Osteoblast (primary cell): ENCODE measurements around the gene AFF1. TPM values are rescaled to one million over a fixed set of nuclear protein-coding genes. Genes with fewer than 3 reads are reported as not detected.
A peak's percentile ranks its signal among the peaks of the same experiment; 100 is the strongest.

Source experiments
- DNase-seq: peaks from one replicate; pipeline ENCODE4 v3.0.0; 2011; ENCODE audit warnings: low spot score, mixed read lengths; ENCODE audit not compliant: insufficient read length; ENCODE audit errors: missing footprints
- H2AFZ ChIP-seq: 2 replicates; pipeline ENCODE4 v1.6.0; 2011; ENCODE audit warnings: mild to moderate bottlenecking, low read length
- H3K27ac ChIP-seq: 2 replicates; pipeline ENCODE4 v1.5.1; 2011; ENCODE audit warnings: mild to moderate bottlenecking, low read depth, low read length, moderate library complexity
- H3K27me3 ChIP-seq: 2 replicates; pipeline ENCODE4 v1.6.0; 2012; ENCODE audit warnings: mild to moderate bottlenecking, control low read depth, inconsistent platforms, low read length, moderate library complexity; ENCODE audit not compliant: insufficient read depth
- H3K36me3 ChIP-seq: 2 replicates; pipeline ENCODE4 v1.5.1; 2011; ENCODE audit warnings: mild to moderate bottlenecking, low read length, control low read depth, moderate library complexity; ENCODE audit not compliant: insufficient read depth
- H3K4me1 ChIP-seq: 2 replicates; pipeline ENCODE4 v1.5.1; 2011; ENCODE audit warnings: mild to moderate bottlenecking, low read length, control low read depth, moderate library complexity; ENCODE audit not compliant: insufficient read depth
- H3K4me2 ChIP-seq: 2 replicates; pipeline ENCODE4 v1.6.0; 2011; ENCODE audit warnings: mild to moderate bottlenecking, low read length; ENCODE audit not compliant: insufficient read depth
- H3K4me3 ChIP-seq: fragments of 200-600 bp; sonication (generic); 3 replicates; pipeline ENCODE4 v1.5.1; 2012; ENCODE audit warnings: mild to moderate bottlenecking, low read length, inconsistent platforms; ENCODE audit not compliant: insufficient read depth
- H3K79me2 ChIP-seq: 2 replicates; pipeline ENCODE4 v1.6.0; 2012; ENCODE audit warnings: mild to moderate bottlenecking, low read length, control low read depth, inconsistent platforms; ENCODE audit not compliant: insufficient read depth
- H3K9me3 ChIP-seq: 2 replicates; pipeline ENCODE4 v1.5.1; 2011; ENCODE audit warnings: low read depth, low read length, control low read depth
- H4K20me1 ChIP-seq: 2 replicates; pipeline ENCODE4 v1.6.0; 2012; ENCODE audit warnings: mild to moderate bottlenecking, low read length, control low read depth; ENCODE audit not compliant: insufficient read depth
- total RNA-seq: library from RNA; depleted of rRNA; stranded (reverse); fragments of >200 nt; gene quantifications from 2 replicates; pipeline ENCODE4 v1.2.3, GENCODE V29; 2012
- TF ChIP-seq, protein P1 (sequence below): IDR thresholded peaks from 2 replicates; pipeline ENCODE4 v1.5.1; 2011; ENCODE audit warnings: mild to moderate bottlenecking, low read depth, low read length, moderate library complexity; ENCODE audit errors: extremely low read depth

AFF1 gene
- total RNA-seq, 1 donor = 19.5 TPM

DNA sequence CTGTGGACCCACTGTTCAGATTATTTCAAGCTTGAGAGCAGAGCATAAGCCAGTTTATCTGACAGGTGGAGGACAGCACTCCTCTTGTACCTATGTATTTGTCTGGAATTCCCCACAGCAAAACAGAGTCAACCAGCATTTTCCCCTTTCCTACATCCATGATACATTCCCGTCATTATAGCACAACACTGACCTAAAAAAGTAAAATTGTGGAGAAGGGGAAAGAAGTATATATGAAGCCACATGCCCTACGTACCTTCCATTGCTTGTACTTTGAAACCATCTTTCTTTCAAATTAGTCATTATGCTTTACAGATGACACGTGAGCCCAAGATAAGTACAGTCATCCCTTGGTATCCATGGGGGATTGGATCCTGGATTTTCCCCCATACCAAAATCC, 212.3 kb downstream of the AFF1 start:
- H3K79me2 ChIP-seq = no peaks in the 10 kb centered on the region

DNA sequence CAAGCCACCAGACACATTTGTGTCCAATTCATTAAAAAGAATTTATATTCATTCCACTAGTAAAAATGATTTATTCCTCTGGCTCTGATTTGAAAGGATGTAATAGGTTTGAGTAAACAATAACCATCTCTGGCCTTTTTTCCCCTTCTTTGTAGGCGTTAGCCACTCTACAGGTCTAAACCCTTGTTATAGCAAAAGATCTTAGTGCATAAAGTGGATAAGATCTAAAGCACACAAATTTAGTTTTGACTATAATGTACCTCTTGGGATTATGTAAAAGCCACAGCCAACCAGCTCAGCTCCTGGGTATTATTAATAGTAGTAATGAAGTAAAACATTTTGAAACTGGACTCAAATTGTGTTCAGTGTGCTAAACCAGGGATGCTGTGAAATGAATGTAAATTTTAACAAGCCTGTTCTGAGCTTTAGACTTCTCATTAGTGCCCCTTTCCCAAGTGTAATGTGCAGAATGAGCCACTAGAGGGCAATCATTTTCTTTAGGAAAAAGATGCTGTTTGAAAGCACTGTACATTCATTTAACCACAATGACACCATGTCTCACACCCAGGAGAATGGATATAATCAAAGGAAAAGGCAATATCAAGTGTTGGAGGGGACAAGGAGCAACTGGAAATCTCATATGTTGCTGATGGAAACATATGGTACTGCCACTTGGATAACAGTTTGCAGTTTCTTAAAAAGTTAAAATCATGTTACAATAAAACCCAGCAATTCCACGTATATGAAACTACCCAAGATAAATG, 215.9 kb downstream of the AFF1 start:
- Histone ChIP-seq H4K20me1 (no peaks in the 10 kb centered on the region), H3K27me3 (no peaks in the 10 kb centered on the region), H3K27ac (no peak overlapping the region), H3K9me3 (no peaks in the 10 kb centered on the region), H3K79me2 (no peaks in the 10 kb centered on the region), H3K4me3 (no peak overlapping the region), H3K4me2 (no peak overlapping the region), H2AFZ (no peak overlapping the region), H3K4me1 (no peaks in the 10 kb centered on the region), H3K36me3 (no peaks in the 10 kb centered on the region)
- TF ChIP-seq, protein P1, sequence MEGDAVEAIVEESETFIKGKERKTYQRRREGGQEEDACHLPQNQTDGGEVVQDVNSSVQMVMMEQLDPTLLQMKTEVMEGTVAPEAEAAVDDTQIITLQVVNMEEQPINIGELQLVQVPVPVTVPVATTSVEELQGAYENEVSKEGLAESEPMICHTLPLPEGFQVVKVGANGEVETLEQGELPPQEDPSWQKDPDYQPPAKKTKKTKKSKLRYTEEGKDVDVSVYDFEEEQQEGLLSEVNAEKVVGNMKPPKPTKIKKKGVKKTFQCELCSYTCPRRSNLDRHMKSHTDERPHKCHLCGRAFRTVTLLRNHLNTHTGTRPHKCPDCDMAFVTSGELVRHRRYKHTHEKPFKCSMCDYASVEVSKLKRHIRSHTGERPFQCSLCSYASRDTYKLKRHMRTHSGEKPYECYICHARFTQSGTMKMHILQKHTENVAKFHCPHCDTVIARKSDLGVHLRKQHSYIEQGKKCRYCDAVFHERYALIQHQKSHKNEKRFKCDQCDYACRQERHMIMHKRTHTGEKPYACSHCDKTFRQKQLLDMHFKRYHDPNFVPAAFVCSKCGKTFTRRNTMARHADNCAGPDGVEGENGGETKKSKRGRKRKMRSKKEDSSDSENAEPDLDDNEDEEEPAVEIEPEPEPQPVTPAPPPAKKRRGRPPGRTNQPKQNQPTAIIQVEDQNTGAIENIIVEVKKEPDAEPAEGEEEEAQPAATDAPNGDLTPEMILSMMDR = peak; percentile 79
- peak; percentile 57 for DNase-seq

More for the DNA sequence above, 212.3 kb downstream of the AFF1 start:
- Histone ChIP-seq H3K9me3 (no peaks in the 10 kb centered on the region), H3K27me3 (no peaks in the 10 kb centered on the region), H3K4me1 (no peaks in the 10 kb centered on the region), H3K27ac (no peak overlapping the region), H2AFZ (no peak overlapping the region), H3K4me3 (no peak overlapping the region), H3K36me3 (no peaks in the 10 kb centered on the region), H3K4me2 (no peak overlapping the region), H4K20me1 (no peaks in the 10 kb centered on the region)
- DNase-seq = no peak
- TF ChIP-seq, protein P1 = no peak

DNA sequence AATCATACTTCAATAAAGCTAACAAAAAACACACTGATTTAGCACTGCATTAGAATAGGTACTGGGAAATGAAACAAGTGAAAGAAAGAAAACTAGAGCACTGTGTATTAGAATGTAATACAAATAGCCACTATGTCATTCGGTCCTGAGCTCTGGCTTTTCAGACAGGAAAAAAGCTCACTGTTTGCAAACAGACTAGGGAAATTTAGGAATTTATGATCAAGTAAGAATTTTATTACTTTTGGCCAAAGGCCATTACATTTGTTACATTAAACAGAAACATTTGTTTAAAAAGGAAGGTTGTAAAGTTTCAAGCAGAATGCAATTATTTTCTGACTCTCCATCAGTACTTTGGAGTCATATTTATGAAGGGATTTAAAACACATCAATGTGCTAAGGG, 216.9 kb downstream of the AFF1 start:
- Histone ChIP-seq H2AFZ (no peak overlapping the region), H3K9me3 (no peaks in the 10 kb centered on the region), H3K36me3 (no peaks in the 10 kb centered on the region), H3K79me2 (no peaks in the 10 kb centered on the region), H3K4me3 (no peak overlapping the region), H3K27ac (no peak overlapping the region), H4K20me1 (no peaks in the 10 kb centered on the region), H3K4me1 (no peaks in the 10 kb centered on the region), H3K4me2 (no peak overlapping the region), H3K27me3 (no peaks in the 10 kb centered on the region)
- TF ChIP-seq, protein P1 = no peak
- no peak for DNase-seq

DNA sequence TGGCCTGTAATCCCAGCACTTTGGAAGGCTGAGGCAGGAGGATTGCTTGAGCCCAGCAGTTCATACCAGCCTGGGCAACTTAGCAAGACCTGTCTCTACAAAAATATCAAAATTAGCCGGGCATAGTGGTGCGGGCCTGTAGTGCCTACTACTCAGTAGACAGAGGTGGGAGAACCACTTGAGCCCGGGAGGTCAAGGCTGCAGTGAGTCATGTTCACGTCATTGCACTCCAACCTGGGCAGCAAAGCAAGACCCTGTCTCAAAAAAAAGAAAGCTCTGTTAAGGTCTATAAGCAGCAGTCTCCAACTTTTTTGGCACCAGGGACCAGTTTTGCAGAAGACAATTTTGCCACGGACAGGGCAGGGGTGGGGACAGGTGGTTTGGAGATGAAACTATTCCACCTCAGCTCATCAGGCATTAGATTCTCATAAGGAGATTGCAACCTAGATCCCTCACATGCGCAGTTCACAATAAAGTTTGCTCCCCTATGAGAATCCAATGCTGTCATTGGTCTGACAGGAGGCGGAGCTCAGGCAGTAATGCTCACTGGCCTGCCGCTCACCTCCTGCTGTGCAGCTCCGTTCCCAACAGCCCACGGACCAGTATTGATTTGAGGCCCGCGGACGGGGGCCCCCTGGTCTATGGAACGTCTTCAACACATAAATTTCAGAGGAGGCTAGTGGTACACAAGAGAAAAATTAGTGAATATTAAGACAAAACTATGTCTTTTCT, 217.7 kb downstream of the AFF1 start:
- no peak for DNase-seq
- Histone ChIP-seq H3K36me3 (no peaks in the 10 kb centered on the region), H3K4me2 (no peak overlapping the region), H3K79me2 (no peaks in the 10 kb centered on the region), H4K20me1 (no peaks in the 10 kb centered on the region), H3K4me1 (no peaks in the 10 kb centered on the region), H3K4me3 (no peak overlapping the region), H2AFZ (no peak overlapping the region), H3K27ac (no peak overlapping the region), H3K9me3 (no peaks in the 10 kb centered on the region), H3K27me3 (no peaks in the 10 kb centered on the region)
- TF ChIP-seq, protein P1 = no peak
